NCI-H748 (cell line): ENCODE measurements around the gene TSPY10.
"Not testable (repeated sequence)": the region's sequence is repeated elsewhere in the genome, so short reads cannot be mapped to it uniquely, and the experiment has no call there.

Source experiments
- DNase-seq: peaks from one replicate; lab custom pipeline; 2025; ENCODE audit not compliant: unreplicated experiment; lab: John Stamatoyannopoulos, UW

The TSPY10 gene, protein sequence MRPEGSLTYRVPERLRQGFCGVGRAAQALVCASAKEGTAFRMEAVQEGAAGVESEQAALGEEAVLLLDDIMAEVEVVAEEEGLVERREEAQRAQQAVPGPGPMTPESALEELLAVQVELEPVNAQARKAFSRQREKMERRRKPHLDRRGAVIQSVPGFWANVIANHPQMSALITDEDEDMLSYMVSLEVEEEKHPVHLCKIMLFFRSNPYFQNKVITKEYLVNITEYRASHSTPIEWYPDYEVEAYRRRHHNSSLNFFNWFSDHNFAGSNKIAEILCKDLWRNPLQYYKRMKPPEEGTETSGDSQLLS

DNA sequence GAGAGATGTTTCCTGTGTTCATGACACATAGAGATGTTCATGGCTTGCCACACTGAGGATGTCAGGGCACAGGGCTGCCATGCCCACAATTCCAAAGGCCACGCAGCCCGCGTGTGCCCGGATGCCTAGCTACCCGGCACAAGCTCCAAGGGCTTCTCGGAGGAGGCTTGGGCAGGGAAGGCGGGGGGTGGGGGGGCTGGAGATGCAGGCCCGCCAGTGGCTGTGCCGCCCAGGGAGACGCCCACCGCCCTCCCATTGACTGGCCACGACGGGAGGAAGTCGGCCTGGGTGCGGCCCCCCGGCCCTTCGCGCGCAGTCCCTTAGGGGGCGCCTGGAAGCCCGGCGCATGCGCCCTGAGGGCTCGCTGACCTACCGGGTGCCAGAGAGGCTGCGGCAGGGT lies at the start of gene TSPY10:
TSPY10 (plus strand) TSS at position 301 of the 400 bp plus-strand sequence; CDS start at position 347, 46 bp downstream.
- not testable (repeated sequence) for DNase-seq

DNA sequence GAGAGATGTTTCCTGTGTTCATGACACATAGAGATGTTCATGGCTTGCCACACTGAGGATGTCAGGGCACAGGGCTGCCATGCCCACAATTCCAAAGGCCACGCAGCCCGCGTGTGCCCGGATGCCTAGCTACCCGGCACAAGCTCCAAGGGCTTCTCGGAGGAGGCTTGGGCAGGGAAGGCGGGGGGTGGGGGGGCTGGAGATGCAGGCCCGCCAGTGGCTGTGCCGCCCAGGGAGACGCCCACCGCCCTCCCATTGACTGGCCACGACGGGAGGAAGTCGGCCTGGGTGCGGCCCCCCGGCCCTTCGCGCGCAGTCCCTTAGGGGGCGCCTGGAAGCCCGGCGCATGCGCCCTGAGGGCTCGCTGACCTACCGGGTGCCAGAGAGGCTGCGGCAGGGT lies 40.7 kb upstream of the TSPY10 start, which contains the start of gene TSPY9:
TSPY9 (plus strand) TSS at position 301 of the 400 bp plus-strand sequence; CDS start at position 347, 46 bp downstream.
- not testable (repeated sequence) for DNase-seq

DNA sequence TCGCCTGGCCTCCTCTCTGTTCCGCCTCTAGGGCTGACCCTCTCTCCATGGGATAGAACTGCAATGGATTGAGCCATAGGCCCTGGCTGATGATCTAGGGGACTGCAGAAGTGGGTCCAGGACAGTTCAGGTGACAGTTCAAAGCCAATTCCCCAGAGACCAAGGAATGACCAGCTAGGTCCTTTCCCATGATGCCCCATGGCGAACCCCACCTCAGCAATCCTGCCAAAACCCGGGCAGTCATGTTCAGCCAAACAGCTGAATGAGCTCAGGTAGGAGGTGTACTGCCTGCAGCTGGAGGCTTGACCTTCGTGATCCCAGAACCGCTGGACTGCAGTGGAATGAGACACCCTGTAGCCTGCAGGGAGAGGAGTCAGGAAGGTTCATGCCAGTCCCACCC lies 23.3 kb upstream of the TSPY10 start:
- DNase-seq = not testable (repeated sequence)

DNA sequence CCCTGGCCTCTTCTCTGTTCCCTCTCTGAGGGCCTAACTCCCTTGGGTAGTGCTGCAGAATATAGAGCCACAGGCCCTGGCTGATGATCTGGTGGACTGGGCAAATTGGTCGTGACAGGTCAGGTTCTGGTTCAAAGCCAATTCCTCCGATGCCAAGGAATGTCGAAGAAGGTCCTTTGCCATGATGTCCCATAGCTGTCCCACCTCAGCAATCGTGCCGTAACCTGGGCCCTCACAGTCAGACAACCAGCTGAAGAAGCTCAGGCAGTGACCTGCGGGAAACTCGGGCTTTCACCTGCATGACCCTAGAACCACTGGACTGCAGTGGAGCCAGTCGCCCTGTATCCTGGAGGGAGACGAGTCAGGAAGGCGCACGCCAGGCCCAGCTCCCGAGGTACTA lies 11.4 kb upstream of the TSPY10 start:
- not testable (repeated sequence) for DNase-seq
